ENCODE data around the gene EMSY.

DNA sequence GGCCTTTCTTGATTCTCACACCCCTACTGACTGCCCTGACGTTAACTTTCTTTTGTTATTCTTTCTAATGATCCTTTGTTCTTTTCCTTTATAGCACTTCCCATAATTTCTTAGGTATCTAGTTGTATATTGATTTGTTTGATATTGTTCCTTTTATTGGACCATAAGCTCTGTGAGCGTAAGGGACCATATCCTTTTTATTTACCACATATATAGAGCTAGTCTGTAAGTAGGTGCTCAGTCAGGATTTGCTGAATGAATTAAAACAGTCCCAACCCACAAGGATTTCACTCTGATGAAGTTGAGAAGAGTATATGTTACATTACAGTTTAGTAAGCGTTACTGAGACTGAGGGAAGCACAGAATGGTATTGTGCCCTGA, 68.8 kb downstream of the EMSY start:
- TF ChIP-seq, protein P1, sequence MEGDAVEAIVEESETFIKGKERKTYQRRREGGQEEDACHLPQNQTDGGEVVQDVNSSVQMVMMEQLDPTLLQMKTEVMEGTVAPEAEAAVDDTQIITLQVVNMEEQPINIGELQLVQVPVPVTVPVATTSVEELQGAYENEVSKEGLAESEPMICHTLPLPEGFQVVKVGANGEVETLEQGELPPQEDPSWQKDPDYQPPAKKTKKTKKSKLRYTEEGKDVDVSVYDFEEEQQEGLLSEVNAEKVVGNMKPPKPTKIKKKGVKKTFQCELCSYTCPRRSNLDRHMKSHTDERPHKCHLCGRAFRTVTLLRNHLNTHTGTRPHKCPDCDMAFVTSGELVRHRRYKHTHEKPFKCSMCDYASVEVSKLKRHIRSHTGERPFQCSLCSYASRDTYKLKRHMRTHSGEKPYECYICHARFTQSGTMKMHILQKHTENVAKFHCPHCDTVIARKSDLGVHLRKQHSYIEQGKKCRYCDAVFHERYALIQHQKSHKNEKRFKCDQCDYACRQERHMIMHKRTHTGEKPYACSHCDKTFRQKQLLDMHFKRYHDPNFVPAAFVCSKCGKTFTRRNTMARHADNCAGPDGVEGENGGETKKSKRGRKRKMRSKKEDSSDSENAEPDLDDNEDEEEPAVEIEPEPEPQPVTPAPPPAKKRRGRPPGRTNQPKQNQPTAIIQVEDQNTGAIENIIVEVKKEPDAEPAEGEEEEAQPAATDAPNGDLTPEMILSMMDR (IDR thresholded peaks at IDR 0.05), result no peak
- TF ChIP-seq POLR2A (IDR thresholded peaks at IDR 0.05), result no peak
